ENCODE results near the gene LILRB2. TPM values are rescaled to one million over a fixed set of nuclear protein-coding genes. Genes with fewer than 3 reads are reported as not detected.

Gene LILRB2
- not detected in 2 replicates for polyA plus RNA-seq (2012; rRNA removed)
- polyA plus RNA-seq (2012; cell fraction: cytosol; rRNA removed), result not detected in 2 replicates
- not detected in 2 replicates for polyA plus RNA-seq (2012; cell fraction: nucleus; rRNA removed)

- ChIA-PET POLR2A (no interaction called here), CTCF (interaction anchor here (1.1 kb wide), 1 partner anchor 15 kb away, joined by 5 read pairs; no protein-coding TSS in a partner anchor)
- no peaks in the 10 kb centered on the region for H3K9me3 ChIP-seq
- H2AFZ ChIP-seq (ENCODE audit: low read depth), result no peak within 1 kb of the TSS
- H3K4me2 ChIP-seq, result no peak within 1 kb of the TSS
- no peak within 1 kb of the TSS for H3K4me3 ChIP-seq (ENCODE audit: low read depth in 2 of 2, low read length in 1 of 2)
- no peaks in the 10 kb centered on the region for H3K4me1 ChIP-seq (ENCODE audit: control insufficient read depth in 1 of 2, insufficient read depth in 2 of 2, low read depth in 1 of 2, low read length in 1 of 2)
- H4K20me1 ChIP-seq (ENCODE audit: insufficient read depth), result no peaks in the 10 kb centered on the region
- no peaks in the 10 kb centered on the region for H3K36me3 ChIP-seq (replicated peaks in 1 of 2; ENCODE audit: control insufficient read depth in 1 of 2, insufficient read depth in 2 of 2, low read length in 1 of 2)
- H3F3A ChIP-seq (replicated peaks; ENCODE audit: insufficient read depth), result no peaks in the 10 kb centered on the region
- no peak within 1 kb of the TSS for H3K9ac ChIP-seq
- no peaks in the 10 kb centered on the region for H3K9me2 ChIP-seq
- peaks cover 60% of the 10 kb centered on the region for H3K27me3 ChIP-seq (ENCODE audit: insufficient read depth)
- DNase-seq, result no peak
- H3K79me2 ChIP-seq (ENCODE audit: insufficient read depth), result no peaks in the 10 kb centered on the region
- TF ChIP-seq ZBTB33 (IDR thresholded peaks at IDR 0.05; ENCODE audit: borderline replicate concordance, low read depth), result no peak
- no peak for TF ChIP-seq GATA2 (CRISPR knock-in tag; IDR thresholded peaks at IDR 0.05)
- TF ChIP-seq JUND (IDR thresholded peaks at IDR 0.05), result no peak
- TF ChIP-seq PBX3 (IDR thresholded peaks at IDR 0.05), result no peak
- TF ChIP-seq ELF1 (IDR thresholded peaks at IDR 0.05), result no peak
- TF ChIP-seq TEAD4 (IDR thresholded peaks at IDR 0.05; ENCODE audit: borderline replicate concordance, insufficient read depth), result no peak
- TF ChIP-seq TAF1 (IDR thresholded peaks at IDR 0.05; ENCODE audit: borderline replicate concordance, low read depth, low read length), result no peak
- TF ChIP-seq MAX (IDR thresholded peaks at IDR 0.05; ENCODE audit: low read depth), result no peak
- no peak within 1 kb of the TSS for H3K27ac ChIP-seq (ENCODE audit: low read depth in 2 of 2, low read length in 1 of 2)
- 4% methylated on average over 11 of the region's 12 CpGs for WGBS (ENCODE audit: low lambda C conversion rate)
These were observed at the start of gene LILRB2 for GRCh38 chr19:54281007-54281728. TSS of gene LILRB2 (minus strand) at chr19:54281110. CDS start at chr19:54280496, 614 bp downstream.

- no peak for TF ChIP-seq PBX3 (IDR thresholded peaks at IDR 0.05)
- TF ChIP-seq TCF12 (IDR thresholded peaks at IDR 0.05), result no peak
- TF ChIP-seq FOXJ3 (CRISPR knock-in tag; IDR thresholded peaks at IDR 0.05), result no peak
- TF ChIP-seq SIN3A (IDR thresholded peaks at IDR 0.05; ENCODE audit: borderline replicate concordance, low read depth, low read length), result no peak
- TF ChIP-seq MXI1 (IDR thresholded peaks at IDR 0.05; ENCODE audit: low read depth, low read length), result no peak
- no peak for TF ChIP-seq YY1 (IDR thresholded peaks at IDR 0.05; ENCODE audit: low read depth)
- no peak for TF ChIP-seq GABPA (IDR thresholded peaks at IDR 0.05; ENCODE audit: low read depth)
- TF ChIP-seq USF2 (IDR thresholded peaks at IDR 0.05; ENCODE audit: borderline replicate concordance, low read depth, low read length), result no peak
- TF ChIP-seq MAX (IDR thresholded peaks at IDR 0.05; ENCODE audit: low read depth), result no peak
- no peak for TF ChIP-seq NFIC (IDR thresholded peaks at IDR 0.05; ENCODE audit: borderline replicate concordance)
- TF ChIP-seq MEF2A (IDR thresholded peaks at IDR 0.05; ENCODE audit: borderline replicate concordance, low read depth), result no peak
- 3% methylated on average over 13 of the region's 14 CpGs for WGBS (ENCODE audit: low lambda C conversion rate)
- Histone ChIP-seq H3K4me3 (ENCODE audit: low read depth in 2 of 2, low read length in 1 of 2) (no peak overlapping the region), H3K9me3 (no peaks in the 10 kb centered on the region), H3K36me3 (replicated peaks in 1 of 2; ENCODE audit: control insufficient read depth in 1 of 2, insufficient read depth in 2 of 2, low read length in 1 of 2) (no peaks in the 10 kb centered on the region), H3K27ac (ENCODE audit: low read depth in 2 of 2, low read length in 1 of 2) (no peak overlapping the region), H3K27me3 (ENCODE audit: insufficient read depth) (peaks cover 59% of the 10 kb centered on the region), H3F3A (replicated peaks; ENCODE audit: insufficient read depth) (no peaks in the 10 kb centered on the region), H3K4me2 (no peak overlapping the region), H3K9me2 (no peaks in the 10 kb centered on the region), H3K4me1 (ENCODE audit: control insufficient read depth in 1 of 2, insufficient read depth in 2 of 2, low read depth in 1 of 2, low read length in 1 of 2) (no peaks in the 10 kb centered on the region), H2AFZ (ENCODE audit: low read depth) (no peak overlapping the region), H3K79me2 (ENCODE audit: insufficient read depth) (no peaks in the 10 kb centered on the region), H4K20me1 (ENCODE audit: insufficient read depth) (no peaks in the 10 kb centered on the region), H3K9ac (no peak overlapping the region)
- ChIA-PET POLR2A (no interaction called here), CTCF (interaction anchor here (0.6 kb wide), 1 partner anchor 911 kb away, joined by 3 read pairs; no protein-coding TSS in a partner anchor)
- DNase-seq, result no peak
These were observed 48.7 kb upstream of the LILRB2 start for GRCh38 chr19:54329476-54330165.
